Karpas-422 (cell line): ENCODE measurements around the gene DDX10. TPM values are rescaled to one million over a fixed set of nuclear protein-coding genes. Genes with fewer than 3 reads are reported as not detected.
A peak's percentile ranks its signal among the peaks of the same experiment; 100 is the strongest.

Experiments
- DNase-seq: peaks from one replicate; pipeline ENCODE4 v3.0.0-alpha.2; 2015
- H2AFZ ChIP-seq: fragments of 200-600 bp; sonication (generic); 2 replicates; pipeline ENCODE4 v1.6.1; 2014; ENCODE audit warnings: antibody characterized with exemption, low read length, mixed read lengths
- H3K27ac ChIP-seq: fragments of 200-600 bp; sonication (generic); 2 replicates; pipeline ENCODE4 v1.5.1; 2014; ENCODE audit warnings: mild to moderate bottlenecking, low read length, moderate library complexity
- H3K27me3 ChIP-seq: fragments of 200-600 bp; sonication (generic); 2 replicates; pipeline ENCODE4 v1.6.1; 2014; ENCODE audit warnings: low read length, mixed read lengths
- H3K36me3 ChIP-seq: fragments of 200-600 bp; sonication (generic); 2 replicates; pipeline ENCODE4 v1.6.1; 2014; ENCODE audit warnings: low read length, mixed read lengths; ENCODE audit not compliant: insufficient read depth
- H3K4me1 ChIP-seq: fragments of 200-600 bp; sonication (generic); 2 replicates; pipeline ENCODE4 v1.6.1; 2014; ENCODE audit warnings: mild to moderate bottlenecking, low read length, mixed read lengths
- H3K4me2 ChIP-seq: fragments of 200-600 bp; sonication (generic); 2 replicates; pipeline ENCODE4 v1.6.1; 2014; ENCODE audit warnings: low read length, low read depth, mild to moderate bottlenecking; ENCODE audit not compliant: poor library complexity, severe bottlenecking
- H3K4me3 ChIP-seq: fragments of 200-600 bp; sonication (generic); 2 replicates; pipeline ENCODE4 v1.5.1; 2014; ENCODE audit warnings: mild to moderate bottlenecking, antibody characterized with exemption, low read length, mixed read lengths
- H3K79me2 ChIP-seq: fragments of 200-600 bp; sonication (generic); 2 replicates; pipeline ENCODE4 v1.6.1; 2014; ENCODE audit warnings: mild to moderate bottlenecking, low read length, mixed read lengths
- H3K9ac ChIP-seq: fragments of 200-600 bp; sonication (generic); 2 replicates; pipeline ENCODE4 v1.6.0; 2014; ENCODE audit warnings: low read length
- H3K9me2 ChIP-seq: fragments of 200-600 bp; sonication (generic), shearing (Covaris generic); replicated peaks from 2 replicates; pipeline ENCODE4 v1.6.0; 2014; ENCODE audit warnings: mild to moderate bottlenecking, low read length, moderate library complexity; ENCODE audit not compliant: insufficient read depth
- H3K9me3 ChIP-seq: fragments of 300-700, 200-600 bp; sonication (generic); 2 replicates; pipeline ENCODE4 v1.6.1; 2014; ENCODE audit warnings: low read length, mixed read lengths
- H4K20me1 ChIP-seq: fragments of 200-600 bp; sonication (generic); 2 replicates; pipeline ENCODE4 v1.6.1; 2014; ENCODE audit warnings: mild to moderate bottlenecking, antibody characterized with exemption, low read length, low read depth; ENCODE audit not compliant: insufficient read depth
- total RNA-seq: library from RNA; depleted of rRNA; stranded (reverse); fragments of >200 nt; shearing (Covaris generic); gene quantifications from 2 replicates; pipeline ENCODE4 v1.2.3, GENCODE V29; 2014; ENCODE audit warnings: low replicate concordance; rRNA removed

The DDX10 gene
- 103 and 121 TPM in 2 replicates for total RNA-seq

- H3K4me1 ChIP-seq: peaks cover 54% of the 10 kb centered on the region
- H3K4me3 ChIP-seq: peak within 1 kb of the TSS; percentile 77
- H3K36me3 ChIP-seq: peaks cover 23% of the 10 kb centered on the region; the same call in 1 of the 2 replicates
- no peaks in the 10 kb centered on the region for H3K27me3 ChIP-seq
- DNase-seq: peak; percentile 100
- H3K27ac ChIP-seq: no peak within 1 kb of the TSS
- H3K9ac ChIP-seq: peak within 1 kb of the TSS; percentile 80
- no peaks in the 10 kb centered on the region for H3K9me3 ChIP-seq
- H3K4me2 ChIP-seq: peak within 1 kb of the TSS; percentile 88
- H3K79me2 ChIP-seq: peaks cover 51% of the 10 kb centered on the region
- H3K9me2 ChIP-seq: no peaks in the 10 kb centered on the region
- H2AFZ ChIP-seq: peak within 1 kb of the TSS; percentile 92
- peaks cover 20% of the 10 kb centered on the region; the same call in 1 of the 2 replicates for H4K20me1 ChIP-seq
Observed at GRCh38 chr11:108664730-108665525, at the start of gene DDX10. Gene DDX10, plus strand, starts transcription at chr11:108665069. Its CDS starts 85 bp downstream, at chr11:108665154.

GRCh38 chr11:108616549-108616948, 48.3 kb upstream of the DDX10 start:
- Histone ChIP-seq H3K79me2 (no peaks in the 10 kb centered on the region), H4K20me1 (no peaks in the 10 kb centered on the region), H3K9me2 (no peaks in the 10 kb centered on the region), H3K4me3 (no peak overlapping the region), H3K4me2 (no peak overlapping the region), H3K27ac (no peak overlapping the region), H3K27me3 (no peaks in the 10 kb centered on the region), H3K9ac (no peak overlapping the region), H3K36me3 (no peaks in the 10 kb centered on the region), H3K4me1 (no peaks in the 10 kb centered on the region), H2AFZ (no peak overlapping the region), H3K9me3 (no peaks in the 10 kb centered on the region)
- no peak for DNase-seq

- Histone ChIP-seq H3K9me2 (no peaks in the 10 kb centered on the region), H3K9me3 (no peaks in the 10 kb centered on the region), H3K4me2 (no peak overlapping the region), H3K27ac (no peak overlapping the region), H4K20me1 (no peaks in the 10 kb centered on the region), H3K27me3 (no peaks in the 10 kb centered on the region), H2AFZ (no peak overlapping the region), H3K4me3 (no peak overlapping the region), H3K9ac (no peak overlapping the region), H3K79me2 (no peaks in the 10 kb centered on the region), H3K36me3 (no peaks in the 10 kb centered on the region), H3K4me1 (no peaks in the 10 kb centered on the region)
- DNase-seq: no peak
Observed at GRCh38 chr11:108617055-108617454, 47.8 kb upstream of the DDX10 start.

- Histone ChIP-seq H3K27ac (no peak overlapping the region), H3K36me3 (no peaks in the 10 kb centered on the region), H3K9me3 (no peaks in the 10 kb centered on the region), H2AFZ (no peak overlapping the region), H3K9ac (no peak overlapping the region), H3K27me3 (no peaks in the 10 kb centered on the region), H3K9me2 (no peaks in the 10 kb centered on the region), H3K4me3 (no peak overlapping the region), H3K4me2 (no peak overlapping the region), H4K20me1 (no peaks in the 10 kb centered on the region), H3K79me2 (no peaks in the 10 kb centered on the region), H3K4me1 (no peaks in the 10 kb centered on the region)
- DNase-seq: no peak
Observed at GRCh38 chr11:108618529-108618928, 46.3 kb upstream of the DDX10 start.

GRCh38 chr11:108620958-108621772, 43.7 kb upstream of the DDX10 start:
- no peak overlapping the region for H3K4me3 ChIP-seq
- no peaks in the 10 kb centered on the region for H3K9me3 ChIP-seq
- H3K4me2 ChIP-seq: no peak overlapping the region
- no peaks in the 10 kb centered on the region for H3K27me3 ChIP-seq
- no peaks in the 10 kb centered on the region for H3K79me2 ChIP-seq
- no peaks in the 10 kb centered on the region for H3K4me1 ChIP-seq
- H3K36me3 ChIP-seq: no peaks in the 10 kb centered on the region
- DNase-seq: no peak
- no peak overlapping the region for H3K27ac ChIP-seq
- H2AFZ ChIP-seq: no peak overlapping the region
- no peak overlapping the region for H3K9ac ChIP-seq
- no peaks in the 10 kb centered on the region for H4K20me1 ChIP-seq
- no peaks in the 10 kb centered on the region for H3K9me2 ChIP-seq

- Histone ChIP-seq H3K9ac (no peak overlapping the region), H3K36me3 (no peaks in the 10 kb centered on the region), H3K27ac (no peak overlapping the region), H3K9me2 (no peaks in the 10 kb centered on the region), H3K9me3 (no peaks in the 10 kb centered on the region), H3K27me3 (no peaks in the 10 kb centered on the region), H3K79me2 (no peaks in the 10 kb centered on the region), H3K4me1 (no peaks in the 10 kb centered on the region), H4K20me1 (no peaks in the 10 kb centered on the region), H3K4me3 (no peak overlapping the region), H2AFZ (no peak overlapping the region), H3K4me2 (no peak overlapping the region)
- DNase-seq: no peak
Observed at GRCh38 chr11:108622341-108622740, 42.5 kb upstream of the DDX10 start.

- no peak for DNase-seq
- no peaks in the 10 kb centered on the region for H4K20me1 ChIP-seq
- no peak overlapping the region for H3K27ac ChIP-seq
- H3K9me2 ChIP-seq: no peaks in the 10 kb centered on the region
- H3K9me3 ChIP-seq: no peaks in the 10 kb centered on the region
- no peak overlapping the region for H3K4me3 ChIP-seq
- H2AFZ ChIP-seq: no peak overlapping the region
- no peaks in the 10 kb centered on the region for H3K4me1 ChIP-seq
- H3K36me3 ChIP-seq: no peaks in the 10 kb centered on the region
- no peak overlapping the region for H3K9ac ChIP-seq
- H3K79me2 ChIP-seq: no peaks in the 10 kb centered on the region
- H3K27me3 ChIP-seq: no peaks in the 10 kb centered on the region
- no peak overlapping the region for H3K4me2 ChIP-seq
Observed at GRCh38 chr11:108624196-108624925, 40.5 kb upstream of the DDX10 start.

GRCh38 chr11:108628326-108628725, 36.5 kb upstream of the DDX10 start:
- no peak overlapping the region for H2AFZ ChIP-seq

More at GRCh38 chr11:108628326-108628725, 36.5 kb upstream of the DDX10 start:
- no peak for DNase-seq
- H3K9ac ChIP-seq: no peak overlapping the region
- H3K9me3 ChIP-seq: no peaks in the 10 kb centered on the region
- no peaks in the 10 kb centered on the region for H4K20me1 ChIP-seq
- no peaks in the 10 kb centered on the region for H3K4me1 ChIP-seq
- no peak overlapping the region for H3K4me3 ChIP-seq
- no peaks in the 10 kb centered on the region for H3K79me2 ChIP-seq
- no peaks in the 10 kb centered on the region for H3K36me3 ChIP-seq
- no peaks in the 10 kb centered on the region for H3K9me2 ChIP-seq
- no peak overlapping the region for H3K27ac ChIP-seq
- H3K4me2 ChIP-seq: no peak overlapping the region
- no peaks in the 10 kb centered on the region for H3K27me3 ChIP-seq
